Upper lobe of right lung (tissue), 1 donor: ENCODE data around the gene RANGAP1. TPM values are rescaled to one million over a fixed set of nuclear protein-coding genes. Genes with fewer than 3 reads are reported as not detected.

ENCODE experiments used
- ATAC-seq: fragments of 200-7000 bp; cut with Tn5 transposase; one replicate; pipeline ENCODE4 v1.9.1; 2020; ENCODE audit warnings: mild to moderate bottlenecking, moderate library complexity
- DNase-seq: peaks from one replicate; pipeline ENCODE4 v3.0.0-alpha.2; 2020
- H3K27ac ChIP-seq: fragments of 200-600 bp; one replicate; pipeline ENCODE4 v1.8.0; 2022
- H3K27me3 ChIP-seq: fragments of 200-600 bp; one replicate; pipeline ENCODE4 v1.8.0; 2022; ENCODE audit warnings: mild to moderate bottlenecking
- H3K36me3 ChIP-seq: fragments of 200-600 bp; one replicate; pipeline ENCODE4 v1.8.0; 2022
- H3K4me1 ChIP-seq: fragments of 200-600 bp; one replicate; pipeline ENCODE4 v1.8.0; 2022
- H3K4me3 ChIP-seq: fragments of 200-600 bp; one replicate; pipeline ENCODE4 v1.8.0; 2022; ENCODE audit warnings: mild to moderate bottlenecking
- H3K9me3 ChIP-seq: fragments of 200-600 bp; one replicate; pipeline ENCODE4 v1.8.0; 2022
- CTCF ChIP-seq: fragments of 200-600 bp; IDR thresholded peaks from one replicate; pipeline ENCODE4 v1.8.0; 2022; ENCODE audit warnings: antibody characterized with exemption
- intact Hi-C: fragments of 100-400 bp; cut with DNase I; formaldehyde crosslinking; loops from one replicate; pipeline ENCODE4 v1.11.0; 2022
- total RNA-seq: library from RNA; stranded (reverse); fragmentation: NEBNext Ultra II Directional; extraction: Animal tissue kit (Norgen Biotek cat#: 25700); gene quantifications from one replicate; pipeline ENCODE4 v1.2.1, GENCODE V29; 2021
- donor health status: DM: no; HTN: yes; CAD: no; lungs with severe emphysema.

The RANGAP1 gene
- total RNA-seq, 1 donor from 2014 or later = 48.0 TPM

- ATAC-seq = no peak
- intact Hi-C loops = no loop called here
- H3K27ac ChIP-seq = no peak overlapping the region
- H3K9me3 ChIP-seq = no peaks in the 10 kb centered on the region
- H3K27me3 ChIP-seq = no peaks in the 10 kb centered on the region
- H3K4me3 ChIP-seq = no peak overlapping the region
- no peak for TF ChIP-seq CTCF
- peaks cover 43% of the 10 kb centered on the region for H3K36me3 ChIP-seq
- DNase-seq = no peak
- peaks cover 30% of the 10 kb centered on the region for H3K4me1 ChIP-seq
Measured at GRCh38 chr22:41284465-41284864, 1.5 kb downstream of the RANGAP1 start.

- no peak overlapping the region for H3K27ac ChIP-seq
- peaks cover 70% of the 10 kb centered on the region for H3K36me3 ChIP-seq
- no peaks in the 10 kb centered on the region for H3K27me3 ChIP-seq
- intact Hi-C loops = no loop called here
- peaks cover 11% of the 10 kb centered on the region for H3K4me1 ChIP-seq
- ATAC-seq (no peak), DNase-seq (no peak)
- H3K9me3 ChIP-seq = no peaks in the 10 kb centered on the region
- TF ChIP-seq CTCF = no peak
- H3K4me3 ChIP-seq = no peak overlapping the region
Measured at GRCh38 chr22:41280854-41281253, 5.1 kb downstream of the RANGAP1 start.

GRCh38 chr22:41280065-41280464 is 5.9 kb downstream of the RANGAP1 start:
- DNase-seq (no peak), ATAC-seq (no peak)
- H3K4me1 ChIP-seq = peaks cover 7% of the 10 kb centered on the region
- no peaks in the 10 kb centered on the region for H3K9me3 ChIP-seq
- no peak overlapping the region for H3K4me3 ChIP-seq
- no peak overlapping the region for H3K27ac ChIP-seq
- intact Hi-C loops = no loop called here
- H3K36me3 ChIP-seq = peaks cover 78% of the 10 kb centered on the region
- TF ChIP-seq CTCF = no peak
- no peaks in the 10 kb centered on the region for H3K27me3 ChIP-seq

- no peak for TF ChIP-seq CTCF
- peaks cover 91% of the 10 kb centered on the region for H3K36me3 ChIP-seq
- no peaks in the 10 kb centered on the region for H3K27me3 ChIP-seq
- intact Hi-C loops = no loop called here
- no peaks in the 10 kb centered on the region for H3K9me3 ChIP-seq
- no peak for DNase-seq
- H3K27ac ChIP-seq = no peak overlapping the region
- no peaks in the 10 kb centered on the region for H3K4me1 ChIP-seq
- no peak overlapping the region for H3K4me3 ChIP-seq
- ATAC-seq = no peak
Measured at GRCh38 chr22:41274856-41275255, 11.1 kb downstream of the RANGAP1 start.

- no peak for TF ChIP-seq CTCF
- H3K36me3 ChIP-seq = peaks cover 92% of the 10 kb centered on the region
- H3K27ac ChIP-seq = no peak overlapping the region
- H3K27me3 ChIP-seq = no peaks in the 10 kb centered on the region
- no peak overlapping the region for H3K4me3 ChIP-seq
- intact Hi-C loops = no loop called here
- DNase-seq (no peak), ATAC-seq (no peak)
- no peaks in the 10 kb centered on the region for H3K4me1 ChIP-seq
- no peaks in the 10 kb centered on the region for H3K9me3 ChIP-seq
Measured at GRCh38 chr22:41273128-41273527, 12.9 kb downstream of the RANGAP1 start.

- no peak for ATAC-seq
- Histone ChIP-seq H3K27ac (no peak overlapping the region), H3K9me3 (no peaks in the 10 kb centered on the region), H3K36me3 (peaks cover 96% of the 10 kb centered on the region), H3K4me1 (no peaks in the 10 kb centered on the region), H3K27me3 (no peaks in the 10 kb centered on the region), H3K4me3 (no peak overlapping the region)
- no peak for TF ChIP-seq CTCF
- intact Hi-C loops = no loop called here
- no peak for DNase-seq
Measured at GRCh38 chr22:41271787-41272186, 14.2 kb downstream of the RANGAP1 start.
